HG02610 (cell line): ENCODE data around the gene GID4.

ENCODE experiments used
- ATAC-seq: cut with Tn5 transposase; IDR thresholded peaks from one replicate; pipeline ENCODE4 v1.9.1; 2021; ENCODE audit warnings: mild to moderate bottlenecking, moderate library complexity; ENCODE audit not compliant: unreplicated experiment

Gene GID4

GRCh38 chr17:18099516-18099915 lies 60.3 kb downstream of the GID4 start:
- ATAC-seq: no peak

- ATAC-seq: no peak
Observed at GRCh38 chr17:18100616-18101015, 61.4 kb downstream of the GID4 start.

- no peak for ATAC-seq
Observed at GRCh38 chr17:18101828-18102227, 62.6 kb downstream of the GID4 start.

- no peak for ATAC-seq
Observed at GRCh38 chr17:18102640-18103039, 63.4 kb downstream of the GID4 start.

GRCh38 chr17:18105027-18105426 lies 65.8 kb downstream of the GID4 start:
- no peak for ATAC-seq

- no peak for ATAC-seq
Observed at GRCh38 chr17:18105595-18105994, 66.4 kb downstream of the GID4 start.

GRCh38 chr17:18106211-18106610 lies 67.0 kb downstream of the GID4 start:
- ATAC-seq: no peak

GRCh38 chr17:18107061-18107790 lies 68.0 kb downstream of the GID4 start:
- ATAC-seq: no peak

GRCh38 chr17:18107971-18108370 lies 68.8 kb downstream of the GID4 start:
- no peak for ATAC-seq

- no peak for ATAC-seq
Observed at GRCh38 chr17:18108401-18109312, 69.4 kb downstream of the GID4 start, which contains the start of gene MYO15A. TSS of gene MYO15A (plus strand) at chr17:18108756. CDS start at chr17:18118801, 10,045 bp downstream.

GRCh38 chr17:18109935-18110485 lies 70.8 kb downstream of the GID4 start:
- no peak for ATAC-seq

- no peak for ATAC-seq
Observed at GRCh38 chr17:18110636-18111145, 71.5 kb downstream of the GID4 start.

GRCh38 chr17:18111330-18111971 lies 72.2 kb downstream of the GID4 start:
- ATAC-seq: no peak

GRCh38 chr17:18115517-18115916 lies 76.3 kb downstream of the GID4 start:
- no peak for ATAC-seq

- no peak for ATAC-seq
Observed at GRCh38 chr17:18116078-18116477, 76.9 kb downstream of the GID4 start.

GRCh38 chr17:18117533-18117932 lies 78.3 kb downstream of the GID4 start:
- no peak for ATAC-seq
